ENCODE measurements around the gene VPS4A.

- TF ChIP-seq CTCF (IDR thresholded peaks at IDR 0.05; ENCODE audit: control extremely low read depth in 1 of 3, insufficient read depth in 1 of 3, low read depth in 1 of 3, low read length in 3 of 3) (no peak), CREB1 (IDR thresholded peaks at IDR 0.05) (no peak), PHF8 (conservative IDR thresholded peaks at IDR 0.05; ENCODE audit: low read depth, low read length) (no peak), SIN3A (conservative IDR thresholded peaks at IDR 0.05 in 1 of 2, IDR thresholded peaks at IDR 0.05 in 1 of 2; ENCODE audit: low read depth in 1 of 2, low read length in 2 of 2) (no peak), EZH2 (IDR thresholded peaks at IDR 0.05; ENCODE audit: low read depth, low read length, severe bottlenecking) (no peak), EP300 (IDR thresholded peaks at IDR 0.05; ENCODE audit: borderline replicate concordance in 1 of 2, low read depth in 2 of 2, low read length in 2 of 2) (no peak), E2F6 (IDR thresholded peaks at IDR 0.05) (no peak), CHD2 (IDR thresholded peaks at IDR 0.05; ENCODE audit: low read length) (no peak), POLR2AphosphoS5 (IDR thresholded peaks at IDR 0.05; ENCODE audit: low read depth, low read length) (no peak), SP4 (IDR thresholded peaks at IDR 0.05; ENCODE audit: low read length) (no peak)
Measured at GRCh38 chr16:69276148-69277115, 34.7 kb upstream of the VPS4A start.

Data from H1 (cell line).